ENCODE results near the gene SRSF10. TPM values are rescaled to one million over a fixed set of nuclear protein-coding genes. Genes with fewer than 3 reads are reported as not detected.

SRSF10 gene
- total and polyA plus RNA-seq, 9 of the 15 experiments (the other 6 are each of a cell fraction or from before 2014, with no cell fraction given) = 154 to 264 (median 205) TPM

- no peaks in the 10 kb centered on the region for H4K20me1 ChIP-seq (replicated peaks; ENCODE audit: control insufficient read depth, insufficient read depth, low read length)
- no peak for ATAC-seq
- TF ChIP-seq CSDE1 (IDR thresholded peaks at IDR 0.05) = no peak
- no peak for TF ChIP-seq ZNF592 (IDR thresholded peaks at IDR 0.05)
- no peak for TF ChIP-seq HLTF (IDR thresholded peaks at IDR 0.05)
- TF ChIP-seq NR2C1 (IDR thresholded peaks at IDR 0.05) = no peak
- no peak for TF ChIP-seq NR2C1 (tag; IDR thresholded peaks at IDR 0.05)
- TF ChIP-seq PCBP2 (IDR thresholded peaks at IDR 0.05; ENCODE audit: low read depth, low read length, poor library complexity, severe bottlenecking) = peak; percentile 48
- no peak for TF ChIP-seq ZZZ3 (IDR thresholded peaks at IDR 0.05)
- TF ChIP-seq OTX1 (CRISPR knock-in tag; IDR thresholded peaks at IDR 0.05) = no peak
- no peak overlapping the region for H2AFZ ChIP-seq (ENCODE audit: low read depth, low read length)
- ChIA-PET POLR2A (interaction anchor here (1.0 kb wide), 1 partner anchor 14 kb away, joined by 4 read pairs; no protein-coding TSS in a partner anchor), CTCF (ENCODE audit: low intra/inter-chr PET ratio) (no interaction called here)
- no peak for DNase-seq (ENCODE audit: extremely low read depth in 1 of 4, low spot score in 3 of 4)
- in situ Hi-C loops (cut with MboI) = no loop called here
- H3K9me1 ChIP-seq (ENCODE audit: control insufficient read depth, insufficient read depth, low read length) = no peaks in the 10 kb centered on the region
- no peaks in the 10 kb centered on the region for H3K79me2 ChIP-seq (ENCODE audit: control insufficient read depth, insufficient read depth, low read length)
- H3K9me3 ChIP-seq (replicated peaks; ENCODE audit: control insufficient read depth, insufficient read depth, low read depth, low read length) = no peaks in the 10 kb centered on the region
- FAIRE-seq = no peak
- no peaks in the 10 kb centered on the region for H3K4me1 ChIP-seq (replicated peaks in 1 of 2; ENCODE audit: control insufficient read depth in 2 of 2, insufficient read depth in 2 of 2, low read length in 2 of 2)
- H3K4me3 ChIP-seq = no peak overlapping the region
- H3K9ac ChIP-seq (ENCODE audit: insufficient read depth in 1 of 2, low read depth in 2 of 2, low read length in 2 of 2) = no peak overlapping the region
- no peak overlapping the region for H3K27ac ChIP-seq (ENCODE audit: extremely low read depth, low read depth, low read length)
- intact Hi-C loops (cut with micrococcal nuclease) = no loop called here
- H3K36me3 ChIP-seq (ENCODE audit: control insufficient read depth, insufficient read depth, low read length) = no peaks in the 10 kb centered on the region
- no peak overlapping the region for H3K4me2 ChIP-seq (ENCODE audit: insufficient read depth, low read length)
- 5% methylated on average over 5 of the region's 5 CpGs for WGBS (ENCODE audit: insufficient coverage, low coverage, missing lambda C conversion rate)
- no TSS peak for BruUV-seq (replicated peaks)
- peaks cover 38 to 52% of the 10 kb centered on the region in 2 experiments for H3K27me3 ChIP-seq (ENCODE audit: control insufficient read depth in 2 of 2, insufficient read depth in 2 of 2, low read length in 2 of 2)
Measured at GRCh38 chr1:24010650-24011049, 30.5 kb upstream of the SRSF10 start.

All from K562 (cell line).